Measurements from ENCODE around the gene TMEM255B. TPM values are rescaled to one million over a fixed set of nuclear protein-coding genes. Genes with fewer than 3 reads are reported as not detected.

Gene TMEM255B
- total and polyA plus RNA-seq, 9 of the 15 experiments (the other 6 are each of a cell fraction or from before 2014, with no cell fraction given) = 0.01 to 0.75 (median 0.23) TPM

DNA sequence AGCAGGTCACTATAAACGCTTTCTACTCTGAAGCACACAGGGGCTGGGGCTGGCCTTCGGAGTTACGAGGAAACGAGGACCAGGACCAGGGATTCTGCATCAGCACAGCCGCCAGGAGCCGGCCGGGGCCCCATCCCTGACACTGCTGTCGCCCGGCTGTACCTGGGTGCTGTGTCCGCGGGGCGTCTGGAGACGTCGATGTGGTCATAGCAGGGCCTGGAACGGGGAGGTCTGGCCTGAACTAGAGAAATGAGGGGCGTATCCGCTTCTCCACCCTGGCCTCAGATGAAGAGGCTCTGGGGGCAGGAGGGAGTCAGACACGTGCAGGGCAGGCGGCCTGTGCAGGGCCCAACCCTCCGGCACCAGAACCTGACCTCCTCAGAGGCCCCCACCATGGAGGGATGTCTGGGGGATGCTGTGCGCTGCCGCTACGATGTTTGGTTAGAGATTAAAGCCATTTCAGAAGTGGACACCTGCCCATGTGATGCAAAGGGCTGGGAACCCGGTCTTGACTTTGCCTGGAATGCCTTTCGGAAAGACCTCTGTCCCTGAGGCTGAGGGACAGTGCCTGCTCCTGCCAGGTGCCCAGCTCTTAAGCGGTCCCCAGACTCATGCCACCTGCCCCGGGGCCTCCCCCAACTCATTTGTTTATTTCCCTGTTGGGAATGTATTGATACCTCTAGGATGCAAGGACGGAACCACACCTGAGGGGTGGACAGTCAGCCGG, 83.5 kb downstream of the TMEM255B start:
- H3K9me1 ChIP-seq (ENCODE audit: control insufficient read depth, insufficient read depth, low read length) = no peaks in the 10 kb centered on the region
- H3K4me2 ChIP-seq (ENCODE audit: insufficient read depth, low read length) = no peak overlapping the region
- CTCF ChIA-PET (ENCODE audit: low intra/inter-chr PET ratio) = no interaction called here
- TF ChIP-seq POLR2G (IDR thresholded peaks at IDR 0.05; ENCODE audit: low read depth, low read length) (0 out of 2 replicates have a peak, but pooled peaks have one; percentile 10), RCOR1 (IDR thresholded peaks at IDR 0.05; ENCODE audit: borderline replicate concordance in 1 of 2, low read depth in 2 of 2, low read length in 2 of 2) (no peak)
- no peak overlapping the region for H3K27ac ChIP-seq (ENCODE audit: extremely low read depth, low read depth, low read length)
- POLR2A ChIA-PET = interaction anchor here (0.7 kb wide), 1 partner anchor 106 kb away, joined by 5 read pairs; no protein-coding TSS in a partner anchor
- WGBS (ENCODE audit: insufficient coverage, low coverage, missing lambda C conversion rate) = 73% methylated on average over 17 of the region's 29 CpGs
- no peak overlapping the region for H3K4me3 ChIP-seq
- intact Hi-C loops (cut with micrococcal nuclease) (no loop called here), in situ Hi-C loops (cut with MboI) (no loop called here)
- H3K9me3 ChIP-seq (replicated peaks; ENCODE audit: control insufficient read depth, insufficient read depth, low read depth, low read length) = no peaks in the 10 kb centered on the region
- peaks cover 0 to 23% of the 10 kb centered on the region in 2 experiments; a peak in 2 of 5 replicates for H3K4me1 ChIP-seq (replicated peaks in 1 of 2; ENCODE audit: control insufficient read depth in 2 of 2, insufficient read depth in 2 of 2, low read length in 2 of 2)
- H4K20me1 ChIP-seq (replicated peaks; ENCODE audit: control insufficient read depth, insufficient read depth, low read length) = no peaks in the 10 kb centered on the region
- ATAC-seq = no peak
- H3K79me2 ChIP-seq (ENCODE audit: control insufficient read depth, insufficient read depth, low read length) = no peaks in the 10 kb centered on the region
- no TSS peak for BruUV-seq (replicated peaks)
- H3K9ac ChIP-seq (ENCODE audit: insufficient read depth in 1 of 2, low read depth in 2 of 2, low read length in 2 of 2) = no peak overlapping the region
- no peak overlapping the region for H2AFZ ChIP-seq (ENCODE audit: low read depth, low read length)
- H3K36me3 ChIP-seq (ENCODE audit: control insufficient read depth, insufficient read depth, low read length) = no peaks in the 10 kb centered on the region
- H3K27me3 ChIP-seq (ENCODE audit: control insufficient read depth in 2 of 2, insufficient read depth in 2 of 2, low read length in 2 of 2) = no peaks in the 10 kb centered on the region
- no peak for FAIRE-seq
- no peak for DNase-seq (ENCODE audit: extremely low read depth in 1 of 4, low spot score in 3 of 4)

DNA sequence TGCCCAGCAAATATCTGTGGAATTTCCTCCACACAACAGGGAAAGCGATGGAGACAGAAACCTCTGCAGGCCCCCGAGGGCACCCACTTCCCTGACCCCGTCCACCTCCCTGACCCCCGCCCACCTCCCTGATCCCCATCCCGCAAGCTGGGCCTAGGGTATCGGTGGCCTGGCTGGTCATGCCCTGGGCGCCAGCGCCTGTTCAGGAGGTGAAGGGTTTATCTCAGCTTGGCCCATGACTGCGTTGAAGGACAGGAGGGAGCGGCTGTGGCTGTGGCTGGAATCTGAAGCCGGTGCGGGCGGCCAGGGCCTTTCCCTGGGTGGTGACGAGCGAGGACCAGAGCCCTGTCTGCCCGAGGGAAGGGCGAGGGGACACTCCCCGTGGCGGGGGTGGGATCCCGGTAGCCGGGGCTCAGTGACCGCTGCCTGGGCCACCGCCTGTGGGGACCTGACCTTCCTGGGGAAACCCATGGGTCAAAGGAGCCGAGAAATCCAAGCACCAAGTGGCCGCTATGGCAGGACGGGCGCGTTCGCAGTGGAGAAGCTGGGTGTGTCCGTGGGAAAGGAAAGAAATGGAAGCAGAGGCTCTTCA, 84.1 kb downstream of the TMEM255B start:
- Histone ChIP-seq H3K9me1 (ENCODE audit: control insufficient read depth, insufficient read depth, low read length) (no peaks in the 10 kb centered on the region), H3K4me3 (no peak overlapping the region), H3K4me1 (replicated peaks in 1 of 2; ENCODE audit: control insufficient read depth in 2 of 2, insufficient read depth in 2 of 2, low read length in 2 of 2) (peaks cover 0 to 17% of the 10 kb centered on the region in 2 experiments; a peak in 3 of 5 replicates), H3K27me3 (ENCODE audit: control insufficient read depth in 2 of 2, insufficient read depth in 2 of 2, low read length in 2 of 2) (no peaks in the 10 kb centered on the region), H3K36me3 (ENCODE audit: control insufficient read depth, insufficient read depth, low read length) (no peaks in the 10 kb centered on the region), H3K27ac (ENCODE audit: extremely low read depth, low read depth, low read length) (no peak overlapping the region), H3K79me2 (ENCODE audit: control insufficient read depth, insufficient read depth, low read length) (no peaks in the 10 kb centered on the region), H4K20me1 (replicated peaks; ENCODE audit: control insufficient read depth, insufficient read depth, low read length) (no peaks in the 10 kb centered on the region), H2AFZ (ENCODE audit: low read depth, low read length) (no peak overlapping the region), H3K4me2 (ENCODE audit: insufficient read depth, low read length) (no peak overlapping the region), H3K9me3 (replicated peaks; ENCODE audit: control insufficient read depth, insufficient read depth, low read depth, low read length) (no peaks in the 10 kb centered on the region), H3K9ac (ENCODE audit: insufficient read depth in 1 of 2, low read depth in 2 of 2, low read length in 2 of 2) (no peak overlapping the region)
- WGBS (ENCODE audit: insufficient coverage, low coverage, missing lambda C conversion rate) = 46% methylated on average over 3 of the region's 30 CpGs
- no TSS peak for BruUV-seq (replicated peaks)
- ChIA-PET CTCF (ENCODE audit: low intra/inter-chr PET ratio) (no interaction called here), POLR2A (interaction anchor here (0.7 kb wide), 1 partner anchor 105 kb away, joined by 5 read pairs; no protein-coding TSS in a partner anchor)
- DNase-seq (ENCODE audit: extremely low read depth in 1 of 4, low spot score in 3 of 4) (no peak), FAIRE-seq (no peak), ATAC-seq (no peak)
- intact Hi-C loops (cut with micrococcal nuclease) (no loop called here), in situ Hi-C loops (cut with MboI) (no loop called here)
- TF ChIP-seq POLR2AphosphoS2 (IDR thresholded peaks at IDR 0.05; ENCODE audit: low read length) (no peak), CC2D1A (IDR thresholded peaks at IDR 0.05) (no peak), SMAD2 (IDR thresholded peaks at IDR 0.05; ENCODE audit: low read depth, low read length) (no peak), ETV6 (IDR thresholded peaks at IDR 0.05; ENCODE audit: borderline replicate concordance in 1 of 2, low read depth in 2 of 2, low read length in 1 of 2) (no peak), ETV6 (CRISPR knock-in tag; IDR thresholded peaks at IDR 0.05; ENCODE audit: borderline replicate concordance) (no peak)
